IMR-90 (cell line): ENCODE results near the gene RPL10A. TPM values are rescaled to one million over a fixed set of nuclear protein-coding genes. Genes with fewer than 3 reads are reported as not detected.
A peak's percentile ranks its signal among the peaks of the same experiment; 100 is the strongest.

Experiments used
- ATAC-seq: fragments of 200-7000 bp; cut with Tn5 transposase; 2 replicates; pipeline ENCODE4 v1.9.1; 2020; ENCODE audit warnings: low read depth, mild to moderate bottlenecking, moderate library complexity
- BruUV-seq: library from RNA; stranded (reverse); fragments of 400-500 nt; replicated peaks from 2 replicates; lab custom pipeline; 2021; lab: Mats Ljungman, UMichigan
- CTCF ChIA-PET: fragments of 300-600 bp; formaldehyde crosslinking; extraction: SDS; loops from one replicate; lab custom pipeline; 2021; ENCODE audit warnings: antibody characterized with exemption; lab: Yijun Ruan, JAX
- POLR2A ChIA-PET: fragments of 300-600 bp; sonication (Branson Sonifier 250); formaldehyde crosslinking; loops from one replicate; lab custom pipeline; 2022; ENCODE audit warnings: antibody characterized with exemption; ENCODE audit not compliant: unreplicated experiment; lab: Charles Lee
- DNase-seq: peaks from one replicate; pipeline ENCODE4 v3.0.0; 2013
- H2AFZ ChIP-seq: replicated peaks from 2 replicates; pipeline ENCODE3; 2013; ENCODE audit warnings: low read length, mild to moderate bottlenecking; ENCODE audit not compliant: poor library complexity
- H2AK5ac ChIP-seq: 2 replicates; pipeline ENCODE4 v1.6.1; 2013; ENCODE audit warnings: low read depth, low read length, inconsistent platforms
- H2AK9ac ChIP-seq: replicated peaks from 2 replicates; pipeline ENCODE3; 2013; ENCODE audit warnings: mild to moderate bottlenecking, low read depth, low read length, moderate library complexity; ENCODE audit not compliant: poor library complexity
- H2BK120ac ChIP-seq: 2 replicates; pipeline ENCODE4 v1.6.1; 2013; ENCODE audit warnings: low read depth, low read length, inconsistent platforms
- H2BK15ac ChIP-seq: 3 replicates; pipeline ENCODE4 v1.6.1; 2013; ENCODE audit warnings: low read depth, low read length, inconsistent platforms
- H2BK20ac ChIP-seq: 2 replicates; pipeline ENCODE4 v1.6.1; 2013; ENCODE audit warnings: low read depth, mild to moderate bottlenecking, inconsistent platforms, low read length, moderate library complexity
- H2BK5ac ChIP-seq: 2 replicates; pipeline ENCODE4 v1.6.1; 2013; ENCODE audit warnings: mild to moderate bottlenecking, low read depth, low read length, inconsistent platforms; ENCODE audit not compliant: poor library complexity, severe bottlenecking
- H3K14ac ChIP-seq: replicated peaks from 2 replicates; pipeline ENCODE4 v1.6.1; 2013; ENCODE audit warnings: low read depth, low read length, inconsistent platforms
- H3K18ac ChIP-seq: 2 replicates; pipeline ENCODE4 v1.6.1; 2013; ENCODE audit warnings: low read depth, low read length, control low read depth
- H3K23ac ChIP-seq: 2 replicates; pipeline ENCODE4 v1.6.1; 2013; ENCODE audit warnings: low read depth, low read length, inconsistent platforms
- H3K27ac ChIP-seq: 2 replicates; pipeline ENCODE4 v1.5.1; 2013; ENCODE audit warnings: mild to moderate bottlenecking, control low read depth, low read length; ENCODE audit not compliant: insufficient read depth
- H3K27me3 ChIP-seq: 2 replicates; pipeline ENCODE4 v1.6.1; 2013; ENCODE audit warnings: low read length; ENCODE audit not compliant: control insufficient read depth, insufficient read depth
- H3K36me3 ChIP-seq: 2 replicates; pipeline ENCODE4 v1.6.1; 2013; ENCODE audit warnings: low read length, mixed read lengths; ENCODE audit not compliant: control insufficient read depth, insufficient read depth
- H3K4ac ChIP-seq: 2 replicates; pipeline ENCODE4 v1.6.1; 2013; ENCODE audit warnings: low read depth, low read length, inconsistent platforms
- H3K4me1 ChIP-seq: 2 replicates; pipeline ENCODE4 v1.6.1; 2013; ENCODE audit warnings: low read length, mixed read lengths; ENCODE audit not compliant: control insufficient read depth, insufficient read depth
- H3K4me2 ChIP-seq: 2 replicates; pipeline ENCODE4 v1.6.1; 2013; ENCODE audit warnings: low read depth, mild to moderate bottlenecking, control low read depth, low read length, moderate library complexity
- H3K4me3 ChIP-seq: 2 replicates; pipeline ENCODE4 v1.5.1; 2013; ENCODE audit warnings: low read depth, mild to moderate bottlenecking, control low read depth, low read length, moderate library complexity; ENCODE audit not compliant: insufficient read depth
- H3K56ac ChIP-seq: 2 replicates; pipeline ENCODE4 v1.6.1; 2013; ENCODE audit warnings: low read length, inconsistent platforms; ENCODE audit not compliant: insufficient read depth; ENCODE audit errors: extremely low read depth
- H3K79me1 ChIP-seq, 2 experiments: 2 replicates each; pipeline ENCODE4 v1.6.1; 2013; ENCODE audit warnings: low read length in 2 of 2, inconsistent platforms in 1 of 2, low read depth in 1 of 2
- H3K9ac ChIP-seq: 2 replicates; pipeline ENCODE4 v1.6.1; 2013; ENCODE audit warnings: low read depth, low read length, control low read depth
- H3K9me1 ChIP-seq: 2 replicates; pipeline ENCODE4 v1.6.1; 2013; ENCODE audit warnings: low read length, inconsistent platforms; ENCODE audit not compliant: insufficient read depth
- H3K9me3 ChIP-seq: 2 replicates; pipeline ENCODE4 v1.6.1; 2013; ENCODE audit warnings: low read length; ENCODE audit not compliant: control insufficient read depth, insufficient read depth
- H4K20me1 ChIP-seq: 2 replicates; pipeline ENCODE4 v1.6.1; 2013; ENCODE audit warnings: low read length, inconsistent platforms; ENCODE audit not compliant: insufficient read depth
- H4K5ac ChIP-seq: 2 replicates; pipeline ENCODE4 v1.6.1; 2013; ENCODE audit warnings: mild to moderate bottlenecking, low read depth, low read length, control low read depth
- H4K8ac ChIP-seq, 2 experiments: 2 replicates each; pipeline ENCODE4 v1.6.1; 2013; ENCODE audit warnings: low read depth in 2 of 2, low read length in 2 of 2, control low read depth in 1 of 2, inconsistent platforms in 1 of 2
- H4K91ac ChIP-seq: 2 replicates; pipeline ENCODE4 v1.6.1; 2013; ENCODE audit warnings: low read depth, low read length, inconsistent platforms; ENCODE audit not compliant: insufficient read depth
- CEBPB ChIP-seq: IDR thresholded peaks from 2 replicates; pipeline ENCODE4 v1.6.1; 2012; ENCODE audit warnings: low read depth, low read length, improper control_type of control experiment
- CTCF ChIP-seq: conservative IDR thresholded peaks from 2 replicates; pipeline ENCODE4 v1.5.1; 2012; ENCODE audit warnings: mild to moderate bottlenecking, low read depth, low read length, improper control_type of control experiment
- ELK1 ChIP-seq: fragments of 150-350 bp; IDR thresholded peaks from 2 replicates; pipeline ENCODE4 v1.6.1; 2016; ENCODE audit warnings: low read depth, mild to moderate bottlenecking, low read length, moderate library complexity, borderline replicate concordance
- MXI1 ChIP-seq: IDR thresholded peaks from 2 replicates; pipeline ENCODE4 v1.6.1; 2012; ENCODE audit warnings: low read depth, mild to moderate bottlenecking, low read length, moderate library complexity, borderline replicate concordance
- RAD21 ChIP-seq: IDR thresholded peaks from 2 replicates; pipeline ENCODE4 v1.6.1; 2012; ENCODE audit warnings: low read length, improper control_type of control experiment
- SMC3 ChIP-seq: fragments of 150-350 bp; IDR thresholded peaks from 2 replicates; pipeline ENCODE4 v1.6.1; 2016; ENCODE audit warnings: low read depth, mild to moderate bottlenecking, antibody characterized with exemption, low read length, moderate library complexity
- WGBS, 2 experiments: methylation state at CpG; one replicate each; pipeline versions ENCODE4 v1.1.5 to v1.1.7; 2013; ENCODE audit warnings: missing lambda C conversion rate in 2 of 2; ENCODE audit not compliant: insufficient read length in 1 of 2; ENCODE audit errors: extremely low coverage in 2 of 2; 5-methylcytosine and 5-hydroxymethylcytosine counted together
- dilution Hi-C: fragments of 300-500 bp; cut with HindIII; formaldehyde crosslinking; loops from one replicate; pipeline ENCODE4 v1.14.3; 2018; ENCODE audit warnings: low sequenced_read_pairs; ENCODE audit not compliant: unreplicated experiment
- in situ Hi-C: fragments of 300-500 bp; cut with MboI; formaldehyde crosslinking; loops from 3 replicates; pipeline ENCODE4 v1.14.3; 2019; ENCODE audit warnings: low sequenced_read_pairs, inconsistent platforms, mixed read lengths
- intact Hi-C: fragments of 100-400 bp; cut with micrococcal nuclease; formaldehyde crosslinking; loops from 2 replicates; pipeline ENCODE4 v1.10.0; 2022
- polyA plus RNA-seq, 3 experiments: library from polyadenylated mRNA; depleted of rRNA; stranded (reverse); fragments of >200 nt; gene quantifications; 2 replicates each; pipeline ENCODE4 v1.2.3, GENCODE V29; 2012; ENCODE audit warnings: low replicate concordance in 1 of 3
- total RNA-seq: library from RNA; depleted of rRNA; stranded (reverse); fragments of >200 nt; gene quantifications from 2 replicates; pipeline ENCODE4 v1.2.3, GENCODE V29; 2012

The RPL10A gene
- total and polyA plus RNA-seq, 2 of the 4 experiments (the other 2 are of a cell fraction): 2,310 to 3,153 TPM

GRCh38 chr6:35419417-35419816 lies 48.8 kb upstream of the RPL10A start:
- Histone ChIP-seq H3K18ac (peak overlapping the region; percentile 53), H3K14ac (peak overlapping the region; percentile 82), H4K20me1 (peaks cover 7% of the 10 kb centered on the region), H4K91ac (peak overlapping the region; percentile 96), H3K4ac (peak overlapping the region; percentile 93), H2AK5ac (peak overlapping the region; percentile 97), H3K9me1 (peaks cover 43% of the 10 kb centered on the region), H3K36me3 (peaks cover 42% of the 10 kb centered on the region), H2BK5ac (peak overlapping the region; percentile 70), H3K4me2 (0 out of 2 replicates have a peak overlapping the region, but pooled peaks have one; percentile 15), H2BK20ac (peak overlapping the region; percentile 82), H2AFZ (peak overlapping the region; percentile 33), H2AK9ac (peak overlapping the region; percentile 86), H4K5ac (peak overlapping the region; percentile 35), H3K56ac (peak overlapping the region; percentile 74), H3K23ac (peak overlapping the region; percentile 80), H3K4me1 (peaks cover 29% of the 10 kb centered on the region), H3K9ac (peak overlapping the region; percentile 9), H3K4me3 (no peak overlapping the region), H3K27ac (peak overlapping the region; percentile 85), H3K9me3 (no peaks in the 10 kb centered on the region), H3K79me1 (peaks cover 33 to 71% of the 10 kb centered on the region in 2 experiments), H3K27me3 (no peaks in the 10 kb centered on the region), H2BK15ac (peak overlapping the region; percentile 92; the same call in 2 of the 3 replicates), H2BK120ac (peak overlapping the region; percentile 96), H4K8ac (peak overlapping the region; percentile 67 to 87)
- WGBS, 2 experiments: no CpG with 5 or more reads among the region's 5 CpGs
- BruUV-seq: no TSS peak
- ChIA-PET CTCF (interaction anchor here (0.7 to 2.6 kb wide), 8 partner anchors 9 to 76 kb away, joined by 3 to 20 read pairs (median 4); partner anchors contain the start of gene RPL10A), POLR2A (interaction anchor here (0.8 kb wide), 1 partner anchor 9 kb away, joined by 4 read pairs; no protein-coding TSS in a partner anchor)
- in situ Hi-C loops (no loop called here), intact Hi-C loops (loop anchor here (1.0 kb wide), 1 partner anchor 30 kb away; no protein-coding TSS in a partner anchor), dilution Hi-C loops (no loop called here)
- peak; percentile 91 for DNase-seq
- ATAC-seq: peak; percentile 77
- TF ChIP-seq CTCF (peak; percentile 49), RAD21 (peak; percentile 65), ELK1 (no peak), MXI1 (peak; percentile 32; the same call in 1 of the 2 replicates), CEBPB (peak; percentile 84), SMC3 (peak; percentile 51)
